ENCODE measurements around the gene HDAC6. TPM values are rescaled to one million over a fixed set of nuclear protein-coding genes. Genes with fewer than 3 reads are reported as not detected.
A peak's percentile ranks its signal among the peaks of the same experiment; 100 is the strongest.

The HDAC6 gene
- total RNA-seq, 1 donor from 2014 or later = 77.7 TPM

DNA sequence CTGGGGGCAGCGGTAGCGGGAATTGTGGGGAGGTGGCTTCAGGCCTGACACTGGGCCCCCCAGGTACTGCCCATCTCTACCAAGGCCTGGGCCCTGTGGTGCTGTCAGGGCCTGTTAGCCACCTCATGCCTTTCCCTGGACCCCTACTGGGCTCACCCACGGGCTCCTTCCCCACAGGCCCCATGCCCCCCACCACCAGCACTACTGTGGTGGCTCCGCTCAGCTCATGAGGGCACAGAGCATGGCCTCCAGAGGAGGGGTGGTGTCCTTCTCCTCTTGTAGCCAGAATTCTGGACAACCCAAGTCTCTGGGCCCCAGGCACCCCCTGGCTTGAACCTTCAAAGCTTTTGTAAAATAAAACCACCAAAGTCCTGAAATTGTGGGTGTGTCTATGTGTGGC lies 7.9 kb upstream of the HDAC6 start:
- no peaks in the 10 kb centered on the region for H3K9me3 Mint-ChIP-seq
- no peak for DNase-seq (ENCODE audit: low spot score)
- intact Hi-C loops (cut with micrococcal nuclease) = no loop called here
- H3K27ac Mint-ChIP-seq = no peak overlapping the region
- no peaks in the 10 kb centered on the region for H3K27me3 Mint-ChIP-seq (ENCODE audit: low read depth)
- H3K4me1 Mint-ChIP-seq (ENCODE audit: low read depth) = peaks cover 8% of the 10 kb centered on the region
- H3K36me3 Mint-ChIP-seq (ENCODE audit: low read depth) = no peaks in the 10 kb centered on the region
- H3K4me3 Mint-ChIP-seq (ENCODE audit: low read depth) = no peak overlapping the region

DNA sequence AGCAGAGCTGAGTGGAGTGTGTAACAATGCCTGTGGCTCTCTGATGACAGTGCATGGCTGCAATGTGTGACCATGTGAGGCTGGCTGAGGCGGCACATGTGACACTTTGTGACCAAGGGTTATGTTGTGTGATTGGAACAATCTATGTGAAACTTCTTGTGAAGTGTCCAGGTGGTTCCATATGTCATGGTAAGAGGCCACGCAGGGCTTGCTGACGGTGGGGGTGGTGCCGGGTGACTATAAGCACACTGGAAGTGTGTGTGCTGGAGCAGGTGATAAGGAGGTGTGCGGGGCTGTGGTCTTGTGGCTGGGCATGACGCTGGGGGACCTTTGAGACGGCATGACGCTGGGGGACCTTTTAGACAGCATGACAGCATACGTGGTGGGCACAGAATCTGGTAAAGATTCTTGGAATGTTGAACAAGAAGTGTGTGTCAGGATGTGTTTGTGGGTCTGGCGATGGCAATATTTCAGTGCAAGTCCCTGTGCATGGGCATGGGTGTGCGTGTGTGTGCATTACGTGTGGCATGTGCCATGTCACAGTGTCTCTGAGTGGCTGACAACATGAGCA lies 7.4 kb upstream of the HDAC6 start:
- Mint-ChIP-seq H3K9me3 (no peaks in the 10 kb centered on the region), H3K4me1 (ENCODE audit: low read depth) (peaks cover 5% of the 10 kb centered on the region), H3K27me3 (ENCODE audit: low read depth) (no peaks in the 10 kb centered on the region), H3K27ac (no peak overlapping the region), H3K4me3 (ENCODE audit: low read depth) (no peak overlapping the region), H3K36me3 (ENCODE audit: low read depth) (no peaks in the 10 kb centered on the region)
- intact Hi-C loops (cut with micrococcal nuclease) = no loop called here
- DNase-seq (ENCODE audit: low spot score) = no peak

DNA sequence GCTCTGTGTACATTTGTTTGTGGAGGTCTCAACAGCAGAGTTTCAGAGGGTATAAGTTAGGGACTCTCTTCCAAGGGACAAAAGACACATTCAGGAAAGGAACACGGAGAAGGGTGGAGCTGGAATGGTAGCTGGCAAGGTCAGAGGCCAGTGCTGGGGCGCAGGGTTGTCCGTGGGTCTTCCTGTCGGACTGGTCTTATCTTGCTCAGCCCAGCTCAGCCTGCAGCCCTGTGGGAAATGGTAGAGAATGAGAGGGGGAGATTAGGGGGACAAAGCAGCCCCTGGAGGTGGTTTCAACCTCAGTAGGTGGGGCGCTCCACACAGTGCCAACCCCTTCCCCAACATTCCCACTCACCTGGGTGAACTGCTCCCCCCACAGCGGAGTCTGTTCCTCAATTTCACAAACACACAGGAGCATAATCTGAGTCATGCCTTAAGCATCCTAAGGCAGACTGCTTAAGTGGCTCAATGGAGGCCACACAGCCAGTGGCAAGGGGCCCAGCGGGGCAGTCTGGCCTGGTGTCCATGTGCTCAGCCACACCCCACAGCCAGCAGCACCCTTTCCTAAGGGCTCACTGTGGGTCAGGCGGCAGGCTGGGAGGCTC lies 6.9 kb upstream of the HDAC6 start:
- intact Hi-C loops (cut with micrococcal nuclease) = no loop called here

GRCh38 chrX:48798318-48798717 lies 3.5 kb upstream of the HDAC6 start:
- Mint-ChIP-seq H3K27me3 (ENCODE audit: low read depth) (no peaks in the 10 kb centered on the region), H3K36me3 (ENCODE audit: low read depth) (peaks cover 3% of the 10 kb centered on the region), H3K4me1 (ENCODE audit: low read depth) (peaks cover 8% of the 10 kb centered on the region), H3K9me3 (no peaks in the 10 kb centered on the region), H3K4me3 (ENCODE audit: low read depth) (no peak overlapping the region), H3K27ac (no peak overlapping the region)
- intact Hi-C loops (cut with micrococcal nuclease) = no loop called here
- no peak for DNase-seq (ENCODE audit: low spot score)

More for the DNA sequence above, 6.9 kb upstream of the HDAC6 start:
- Mint-ChIP-seq H3K27ac (no peak overlapping the region), H3K4me3 (ENCODE audit: low read depth) (no peak overlapping the region), H3K9me3 (no peaks in the 10 kb centered on the region), H3K27me3 (ENCODE audit: low read depth) (no peaks in the 10 kb centered on the region), H3K4me1 (ENCODE audit: low read depth) (no peaks in the 10 kb centered on the region), H3K36me3 (ENCODE audit: low read depth) (no peaks in the 10 kb centered on the region)
- DNase-seq (ENCODE audit: low spot score) = no peak

- Mint-ChIP-seq H3K27ac (peak overlapping the region; percentile 97), H3K4me3 (ENCODE audit: low read depth) (peak overlapping the region; percentile 91), H3K27me3 (ENCODE audit: low read depth) (no peaks in the 10 kb centered on the region), H3K9me3 (no peaks in the 10 kb centered on the region), H3K36me3 (ENCODE audit: low read depth) (peaks cover 18% of the 10 kb centered on the region), H3K4me1 (ENCODE audit: low read depth) (peaks cover 14% of the 10 kb centered on the region)
- no peak for DNase-seq (ENCODE audit: low spot score)
- intact Hi-C loops (cut with micrococcal nuclease) = loop anchor here (2.0 to 10.0 kb wide), 5 partner anchors 64 to 364 kb away; partner anchors contain the start of genes MAGIX, OTUD5, PQBP1 and TIMM17B
Measured at GRCh38 chrX:48800574-48801279, 1.1 kb upstream of the HDAC6 start.

DNA sequence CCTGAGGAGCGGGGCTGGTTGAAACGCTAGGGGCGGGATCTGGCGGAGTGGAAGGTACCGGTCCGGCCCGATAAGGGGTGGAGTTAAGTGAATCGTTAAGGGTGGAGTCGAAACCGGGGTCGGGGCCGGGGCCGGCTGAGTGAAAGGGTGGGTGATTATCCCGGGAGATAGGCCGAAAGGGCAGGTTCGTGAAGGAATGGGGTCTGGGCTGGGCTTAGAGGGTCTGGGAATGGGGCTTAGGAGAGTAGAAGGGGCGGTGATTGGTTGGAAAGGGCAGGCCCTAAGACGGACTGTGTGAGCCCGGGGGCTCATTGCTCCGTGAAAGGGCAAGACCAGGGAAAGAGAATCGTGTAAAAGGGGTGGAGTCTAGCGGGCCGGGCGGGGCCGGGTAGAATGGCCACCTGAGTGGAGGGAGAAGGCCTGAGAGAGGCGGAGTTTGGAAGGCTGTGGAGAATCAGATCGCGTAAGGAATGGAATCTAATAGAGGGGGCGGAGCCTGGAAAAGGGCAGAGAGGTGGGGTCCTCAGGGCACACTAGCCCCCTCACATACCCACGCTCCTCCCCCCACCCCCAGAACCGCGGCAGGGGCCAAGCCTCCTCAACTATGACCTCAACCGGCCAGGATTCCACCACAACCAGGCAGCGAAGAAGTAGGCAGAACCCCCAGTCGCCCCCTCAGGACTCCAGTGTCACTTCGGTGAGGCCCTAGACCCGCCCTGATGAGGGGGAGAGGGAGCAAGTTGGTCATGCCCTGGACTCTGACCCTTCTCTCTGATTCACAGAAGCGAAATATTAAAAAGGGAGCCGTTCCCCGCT lies 430 bp downstream of the HDAC6 start:
- Mint-ChIP-seq H3K4me3 (ENCODE audit: low read depth) (peak overlapping the region; percentile 91), H3K36me3 (ENCODE audit: low read depth) (peaks cover 26% of the 10 kb centered on the region), H3K4me1 (ENCODE audit: low read depth) (peaks cover 24% of the 10 kb centered on the region), H3K9me3 (no peaks in the 10 kb centered on the region), H3K27me3 (ENCODE audit: low read depth) (no peaks in the 10 kb centered on the region), H3K27ac (peak overlapping the region; percentile 96)
- DNase-seq (ENCODE audit: low spot score) = peak; percentile 69
- intact Hi-C loops (cut with micrococcal nuclease) = loop anchor here (1.0 to 10.0 kb wide), 5 partner anchors 95 to 363 kb away; partner anchors contain the start of genes MAGIX, OTUD5, PQBP1 and SUV39H1

DNA sequence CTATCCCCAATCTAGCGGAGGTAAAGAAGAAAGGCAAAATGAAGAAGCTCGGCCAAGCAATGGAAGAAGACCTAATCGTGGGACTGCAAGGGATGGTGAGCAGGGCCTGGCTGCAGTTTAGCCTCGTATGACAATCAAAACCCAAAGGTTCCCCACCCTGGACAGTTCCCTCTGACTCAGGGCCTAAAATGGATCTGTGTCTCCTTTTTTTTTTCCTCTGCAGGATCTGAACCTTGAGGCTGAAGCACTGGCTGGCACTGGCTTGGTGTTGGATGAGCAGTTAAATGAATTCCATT lies 986 bp downstream of the HDAC6 start:
- intact Hi-C loops (cut with micrococcal nuclease) = loop anchor here (1.0 to 10.0 kb wide), 5 partner anchors 94 to 362 kb away; partner anchors contain the start of genes MAGIX, OTUD5, PQBP1 and SUV39H1
- Mint-ChIP-seq H3K9me3 (no peaks in the 10 kb centered on the region), H3K27me3 (ENCODE audit: low read depth) (no peaks in the 10 kb centered on the region), H3K4me1 (ENCODE audit: low read depth) (peaks cover 24% of the 10 kb centered on the region), H3K36me3 (ENCODE audit: low read depth) (peaks cover 26% of the 10 kb centered on the region), H3K4me3 (ENCODE audit: low read depth) (peak overlapping the region; percentile 91), H3K27ac (peak overlapping the region; percentile 96)
- no peak for DNase-seq (ENCODE audit: low spot score)

DNA sequence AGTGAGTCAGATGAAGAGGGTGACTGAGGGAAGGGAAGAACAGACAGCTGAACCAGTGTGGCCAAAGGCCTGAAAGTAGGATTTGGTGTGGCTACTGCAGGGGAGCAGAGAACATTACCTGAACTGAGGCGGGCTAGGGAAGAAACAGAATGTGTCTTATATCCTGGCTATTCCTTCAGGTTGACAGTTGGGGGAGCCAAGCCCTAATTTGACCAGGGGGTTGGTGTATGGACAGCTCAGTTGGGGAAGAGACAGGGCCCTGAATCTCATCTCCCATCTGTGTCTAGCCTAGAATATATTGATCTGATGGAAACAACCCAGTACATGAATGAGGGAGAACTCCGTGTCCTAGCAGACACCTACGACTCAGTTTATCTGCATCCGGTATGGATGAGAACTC lies 4.2 kb downstream of the HDAC6 start:
- no peaks in the 10 kb centered on the region for H3K27me3 Mint-ChIP-seq (ENCODE audit: low read depth)
- no peak overlapping the region for H3K4me3 Mint-ChIP-seq (ENCODE audit: low read depth)
- no peak for DNase-seq (ENCODE audit: low spot score)
- H3K27ac Mint-ChIP-seq = peak overlapping the region; percentile 18
- no peaks in the 10 kb centered on the region for H3K9me3 Mint-ChIP-seq
- peaks cover 20% of the 10 kb centered on the region for H3K4me1 Mint-ChIP-seq (ENCODE audit: low read depth)
- intact Hi-C loops (cut with micrococcal nuclease) = loop anchor here (10.0 kb wide), 1 partner anchor 359 kb away; the partner anchor contains the start of gene MAGIX
- H3K36me3 Mint-ChIP-seq (ENCODE audit: low read depth) = peaks cover 29% of the 10 kb centered on the region

DNA sequence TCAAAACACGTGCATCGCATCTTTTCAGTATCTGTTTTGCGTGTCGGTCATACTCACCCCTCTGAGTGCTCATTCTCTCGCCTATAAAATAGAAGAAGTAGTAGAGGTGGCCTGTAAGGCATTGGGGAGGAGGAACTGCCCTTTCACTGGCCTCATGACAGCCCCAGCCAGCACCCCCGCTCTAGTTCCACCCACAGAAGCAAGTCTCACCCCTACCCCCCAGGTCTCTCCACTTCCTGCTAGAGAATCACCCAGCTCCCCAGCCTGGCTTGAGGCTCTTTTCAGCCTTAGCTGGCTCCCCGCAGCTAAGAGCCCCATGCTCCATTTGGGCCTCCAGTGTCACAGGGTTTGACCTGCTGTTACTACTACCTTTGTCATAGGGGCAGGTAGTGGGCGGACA lies 11.8 kb downstream of the HDAC6 start:
- Mint-ChIP-seq H3K27me3 (ENCODE audit: low read depth) (no peaks in the 10 kb centered on the region), H3K4me1 (ENCODE audit: low read depth) (no peaks in the 10 kb centered on the region), H3K4me3 (ENCODE audit: low read depth) (no peak overlapping the region), H3K27ac (no peak overlapping the region), H3K36me3 (ENCODE audit: low read depth) (peaks cover 9% of the 10 kb centered on the region), H3K9me3 (no peaks in the 10 kb centered on the region)
- no peak for DNase-seq (ENCODE audit: low spot score)
- intact Hi-C loops (cut with micrococcal nuclease) = no loop called here

DNA sequence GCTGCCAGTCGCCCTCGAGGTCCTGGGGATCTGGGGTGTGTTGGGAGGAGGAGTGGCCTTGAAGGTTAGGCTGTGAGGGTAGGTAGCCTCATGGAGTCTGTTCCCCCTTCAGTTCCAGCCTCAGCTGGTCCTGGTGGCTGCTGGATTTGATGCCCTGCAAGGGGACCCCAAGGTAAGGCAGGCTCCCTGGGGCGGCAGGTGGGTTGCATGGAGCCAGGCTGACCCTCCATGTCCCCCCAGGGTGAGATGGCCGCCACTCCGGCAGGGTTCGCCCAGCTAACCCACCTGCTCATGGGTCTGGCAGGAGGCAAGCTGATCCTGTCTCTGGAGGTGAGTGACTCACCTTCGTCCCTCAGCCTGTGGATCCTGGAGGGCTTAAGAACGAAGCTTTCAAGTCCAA lies 12.9 kb downstream of the HDAC6 start:
- H3K27ac Mint-ChIP-seq = no peak overlapping the region
- peaks cover 11% of the 10 kb centered on the region for H3K36me3 Mint-ChIP-seq (ENCODE audit: low read depth)
- no peaks in the 10 kb centered on the region for H3K4me1 Mint-ChIP-seq (ENCODE audit: low read depth)
- no peaks in the 10 kb centered on the region for H3K27me3 Mint-ChIP-seq (ENCODE audit: low read depth)
- intact Hi-C loops (cut with micrococcal nuclease) = no loop called here
- H3K9me3 Mint-ChIP-seq = no peaks in the 10 kb centered on the region
- DNase-seq (ENCODE audit: low spot score) = no peak
- H3K4me3 Mint-ChIP-seq (ENCODE audit: low read depth) = no peak overlapping the region

- Mint-ChIP-seq H3K4me3 (ENCODE audit: low read depth) (no peak overlapping the region), H3K4me1 (ENCODE audit: low read depth) (no peaks in the 10 kb centered on the region), H3K9me3 (no peaks in the 10 kb centered on the region), H3K27ac (no peak overlapping the region), H3K27me3 (ENCODE audit: low read depth) (no peaks in the 10 kb centered on the region), H3K36me3 (ENCODE audit: low read depth) (peaks cover 13% of the 10 kb centered on the region)
- no peak for DNase-seq (ENCODE audit: low spot score)
- intact Hi-C loops (cut with micrococcal nuclease) = no loop called here
Measured at GRCh38 chrX:48815266-48815665, 13.4 kb downstream of the HDAC6 start.

DNA sequence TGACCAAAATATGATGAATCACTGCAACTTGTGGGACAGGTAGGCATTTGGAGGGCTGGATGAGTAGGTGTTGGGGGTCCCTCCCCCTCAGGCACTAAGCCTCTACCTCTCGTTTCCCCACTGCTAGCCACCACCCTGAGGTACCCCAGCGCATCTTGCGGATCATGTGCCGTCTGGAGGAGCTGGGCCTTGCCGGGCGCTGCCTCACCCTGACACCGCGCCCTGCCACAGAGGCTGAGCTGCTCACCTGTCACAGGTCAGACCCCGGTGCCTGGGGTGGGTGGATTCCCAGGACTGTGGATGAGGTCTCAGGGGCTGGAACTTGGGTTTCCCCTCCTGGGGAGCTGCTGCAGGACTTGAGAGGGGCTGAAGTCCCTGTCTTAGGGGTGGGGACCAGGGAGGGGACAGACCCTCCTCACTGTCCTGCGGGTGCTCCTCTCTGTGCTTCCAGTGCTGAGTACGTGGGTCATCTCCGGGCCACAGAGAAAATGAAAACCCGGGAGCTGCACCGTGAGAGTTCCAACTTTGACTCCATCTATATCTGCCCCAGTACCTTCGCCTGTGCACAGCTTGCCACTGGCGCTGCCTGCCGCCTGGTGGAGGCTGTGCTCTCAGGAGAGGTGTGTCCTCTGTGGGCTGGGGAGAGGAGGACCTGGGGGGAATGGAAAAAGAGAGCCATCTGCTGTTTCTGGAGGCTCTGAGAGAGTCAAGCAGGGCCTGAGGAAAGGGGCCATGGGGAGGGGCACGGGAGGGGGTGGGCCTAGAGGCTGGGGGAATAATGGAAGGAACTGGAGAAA lies 14.3 kb downstream of the HDAC6 start:
- Mint-ChIP-seq H3K4me3 (ENCODE audit: low read depth) (no peak overlapping the region), H3K36me3 (ENCODE audit: low read depth) (peaks cover 10% of the 10 kb centered on the region), H3K4me1 (ENCODE audit: low read depth) (no peaks in the 10 kb centered on the region), H3K9me3 (no peaks in the 10 kb centered on the region), H3K27me3 (ENCODE audit: low read depth) (no peaks in the 10 kb centered on the region), H3K27ac (no peak overlapping the region)
- no peak for DNase-seq (ENCODE audit: low spot score)
- intact Hi-C loops (cut with micrococcal nuclease) = no loop called here

Data from activated T-helper 2 cell treated with anti-CD3 and anti-CD28 coated beads, Interferon-gamma antibody, Interleukin-2, Interleukin-4, amounts not matched to agents 10 μg/mL and 5 μg/mL and 100 μg/mL, durations not matched to agents 14 hours and 24 hours and 36 hours (primary cell).